HEK293T (cell line): ENCODE data around the gene SMARCA1.

Experiments
- CTBP1 ChIP-seq: fragments of 450-650 bp; IDR thresholded peaks from 2 replicates; pipeline ENCODE4 v1.6.1; 2016; ENCODE audit warnings: borderline replicate concordance
- ELF4 ChIP-seq: fragments of 450-650 bp; IDR thresholded peaks from 2 replicates; pipeline ENCODE4 v1.6.1; 2017; ENCODE audit warnings: antibody characterized with exemption
- FOXA1 ChIP-seq: fragments of 450-650 bp; IDR thresholded peaks from 2 replicates; pipeline ENCODE4 v1.6.1; 2016; ENCODE audit warnings: mild to moderate bottlenecking
- FOXK2 ChIP-seq: fragments of 450-650 bp; IDR thresholded peaks from 2 replicates; pipeline ENCODE4 v1.6.1; 2016; ENCODE audit warnings: mild to moderate bottlenecking
- FOXM1 ChIP-seq: fragments of 450-650 bp; IDR thresholded peaks from 2 replicates; pipeline ENCODE4 v1.6.1; 2017; ENCODE audit warnings: mild to moderate bottlenecking, borderline replicate concordance
- HDGF ChIP-seq: fragments of 450-650 bp; IDR thresholded peaks from 2 replicates; pipeline ENCODE4 v1.6.1; 2017; ENCODE audit warnings: antibody characterized with exemption, borderline replicate concordance
- L3MBTL2 ChIP-seq: fragments of 450-650 bp; conservative IDR thresholded peaks from 2 replicates; pipeline ENCODE4 v1.6.1; 2016; ENCODE audit warnings: mild to moderate bottlenecking
- LEF1 ChIP-seq: fragments of 450-650 bp; IDR thresholded peaks from 2 replicates; pipeline ENCODE4 v1.6.1; 2017; ENCODE audit warnings: mild to moderate bottlenecking, borderline replicate concordance
- NFRKB ChIP-seq: fragments of 450-650 bp; IDR thresholded peaks from 2 replicates; pipeline ENCODE4 v1.6.1; 2016; ENCODE audit warnings: mild to moderate bottlenecking, moderate library complexity
- SP1 ChIP-seq: fragments of 450-650 bp; IDR thresholded peaks from 2 replicates; pipeline ENCODE4 v1.6.1; 2017
- TARDBP ChIP-seq: fragments of 450-650 bp; IDR thresholded peaks from 2 replicates; pipeline ENCODE4 v1.6.1; 2016
- ZNF384 ChIP-seq: fragments of 450-650 bp; IDR thresholded peaks from 2 replicates; pipeline ENCODE4 v1.6.1; 2016

DNA sequence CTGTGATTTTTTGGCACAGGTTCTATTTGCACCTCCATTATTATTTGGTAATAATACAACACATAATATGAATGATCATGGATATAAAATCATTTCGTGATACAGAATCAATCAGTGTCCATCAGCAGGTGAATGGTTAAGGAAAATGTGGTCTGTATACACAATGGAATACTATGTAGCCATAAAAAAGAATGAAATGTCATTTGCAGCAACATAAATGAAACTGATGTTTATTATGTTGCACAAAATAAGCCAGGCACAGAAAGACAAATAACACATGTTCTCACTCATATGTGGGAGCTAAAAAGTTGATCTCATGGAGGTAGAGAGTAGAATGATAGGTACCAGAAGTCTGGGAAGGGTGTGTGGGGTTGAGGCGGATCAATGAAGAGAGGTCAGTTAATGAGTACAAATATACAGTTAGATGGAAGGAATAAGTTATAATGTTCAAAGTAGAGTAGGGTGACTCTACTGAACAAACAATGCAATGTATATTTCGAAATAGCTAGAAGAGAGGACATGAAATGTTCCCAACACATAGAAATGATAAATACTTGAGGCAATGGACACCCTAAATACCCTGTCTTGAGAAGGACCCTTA, 1.1 kb upstream of the SMARCA1 start:
- no peak for TF ChIP-seq ZNF384
- TF ChIP-seq NFRKB: no peak
- no peak for TF ChIP-seq SP1
- TF ChIP-seq FOXA1: no peak
- no peak for TF ChIP-seq FOXK2
- TF ChIP-seq CTBP1: no peak
- no peak for TF ChIP-seq TARDBP
- TF ChIP-seq FOXM1: no peak
- TF ChIP-seq HDGF: no peak
- no peak for TF ChIP-seq ELF4
- TF ChIP-seq L3MBTL2: no peak
- TF ChIP-seq LEF1: no peak
